Skeletal muscle cell (primary cell): ENCODE measurements around the gene DGKZ.

Experiments
- DNase-seq: peaks from one replicate; pipeline ENCODE4 v3.0.0-alpha.2; 2010; ENCODE audit warnings: low read depth
- H3K4me3 ChIP-seq: 2 replicates; pipeline ENCODE4 v1.5.1; 2011; ENCODE audit warnings: low read depth, mild to moderate bottlenecking, control low read depth, low read length, moderate library complexity

Gene DGKZ

GRCh38 chr11:46413760-46414465 is 66.7 kb downstream of the DGKZ start:
- DNase-seq: no peak
- H3K4me3 ChIP-seq: no peak overlapping the region

GRCh38 chr11:46414466-46414796 is 67.2 kb downstream of the DGKZ start:
- no peak overlapping the region for H3K4me3 ChIP-seq
- DNase-seq: no peak

GRCh38 chr11:46414879-46415278 is 67.6 kb downstream of the DGKZ start:
- DNase-seq: no peak
- H3K4me3 ChIP-seq: no peak overlapping the region

- DNase-seq: no peak
- no peak overlapping the region for H3K4me3 ChIP-seq
These were observed 70.4 kb downstream of the DGKZ start for GRCh38 chr11:46417711-46418110.

- no peak for DNase-seq
- H3K4me3 ChIP-seq: no peak overlapping the region
These were observed 71.5 kb downstream of the DGKZ start for GRCh38 chr11:46418751-46419150.

- DNase-seq: no peak
- H3K4me3 ChIP-seq: no peak overlapping the region
These were observed 73.2 kb downstream of the DGKZ start for GRCh38 chr11:46420513-46420912.

- no peak for DNase-seq
- no peak overlapping the region for H3K4me3 ChIP-seq
These were observed 74.1 kb downstream of the DGKZ start for GRCh38 chr11:46421257-46421880.

GRCh38 chr11:46422588-46422987 is 75.3 kb downstream of the DGKZ start:
- no peak for DNase-seq
- H3K4me3 ChIP-seq: no peak overlapping the region

GRCh38 chr11:46426233-46426991 is 79.1 kb downstream of the DGKZ start:
- DNase-seq: no peak
- H3K4me3 ChIP-seq: no peak overlapping the region

DNA sequence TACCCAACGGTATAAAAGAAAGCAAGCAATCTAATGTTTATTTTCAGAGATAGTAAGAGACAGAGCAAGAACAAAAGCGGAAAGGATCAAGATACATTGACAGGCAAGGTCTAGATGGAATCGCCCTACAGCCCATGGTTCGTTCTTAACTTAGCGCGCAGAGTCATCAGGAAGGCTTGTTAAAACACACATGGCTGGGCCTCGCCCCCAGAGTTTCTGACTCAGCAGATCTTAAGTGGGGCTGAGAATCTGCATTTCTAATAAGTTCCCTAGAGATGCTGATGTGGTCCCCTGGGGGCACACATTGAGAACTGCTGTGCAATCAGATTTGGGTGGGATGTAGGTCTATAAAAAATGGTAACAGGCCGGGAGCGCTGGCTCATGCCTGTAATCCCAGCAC is 80.1 kb downstream of the DGKZ start:
- DNase-seq: no peak
- no peak overlapping the region for H3K4me3 ChIP-seq

DNA sequence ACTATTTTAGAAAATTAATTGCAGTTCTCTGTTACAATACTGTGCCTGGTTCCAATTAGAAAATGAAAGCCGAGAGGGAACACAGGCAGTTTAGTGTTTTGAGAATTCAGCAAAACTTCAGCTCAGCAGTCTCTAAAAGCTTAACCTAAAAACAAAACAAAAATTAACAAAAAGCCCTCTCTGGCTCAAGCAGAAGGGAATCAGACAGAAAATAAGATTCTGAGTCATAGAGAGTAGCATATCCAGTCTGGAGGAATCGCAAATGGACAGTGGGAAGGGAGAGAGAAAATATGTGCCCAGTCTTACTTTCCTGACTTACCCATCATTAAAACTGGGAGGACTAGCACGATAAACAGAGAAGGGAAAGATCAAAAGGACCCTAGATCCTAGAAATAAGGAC is 82.5 kb downstream of the DGKZ start:
- H3K4me3 ChIP-seq: no peak overlapping the region
- no peak for DNase-seq
